ENCODE data around the gene RXFP4. TPM values are rescaled to one million over a fixed set of nuclear protein-coding genes. Genes with fewer than 3 reads are reported as not detected.
A peak's percentile ranks its signal among the peaks of the same experiment; 100 is the strongest.

The RXFP4 gene
- total RNA-seq, 1 donor from 2014 or later = not detected

DNA sequence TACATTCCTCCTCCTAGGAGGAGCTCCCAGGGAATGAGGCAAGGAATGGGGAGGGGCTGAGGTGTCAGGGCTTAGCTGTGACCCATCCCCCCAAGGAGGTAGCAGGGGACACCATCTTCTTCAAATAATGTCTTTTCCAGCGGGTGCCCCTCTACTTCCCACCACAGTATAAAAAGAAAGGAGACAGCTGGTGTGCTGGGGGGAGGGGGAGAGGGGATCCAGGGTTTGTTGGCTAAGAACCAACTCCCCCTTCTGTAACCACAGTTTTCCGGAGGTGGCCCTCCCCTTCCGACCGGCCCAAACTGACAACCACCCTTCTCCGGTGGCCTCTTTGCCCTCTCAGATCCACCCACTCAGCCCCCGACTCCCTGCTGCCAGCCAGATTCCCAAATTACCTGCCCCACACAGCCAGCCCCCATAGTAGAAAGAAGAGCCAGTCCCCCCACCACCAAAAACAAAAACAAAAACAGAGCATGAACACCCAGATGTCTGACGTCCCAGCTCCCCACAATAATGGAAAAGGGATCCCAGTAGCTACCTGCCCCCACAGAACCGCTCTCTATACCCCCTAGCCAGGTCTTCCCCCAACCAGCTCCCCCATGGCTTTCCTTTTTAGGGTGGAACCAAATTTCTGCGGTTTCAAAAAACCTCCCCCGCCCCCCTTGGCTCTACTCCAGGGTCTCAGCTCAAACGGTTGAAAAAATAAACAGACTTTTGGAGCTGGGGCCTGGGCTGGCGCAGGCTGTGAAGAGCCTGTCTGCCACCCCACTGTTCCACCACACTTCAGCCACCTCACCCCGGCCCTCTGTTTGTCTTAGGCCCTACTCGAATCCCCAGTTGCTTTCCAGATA is 34.8 kb downstream of the RXFP4 start:
- Histone ChIP-seq H3K4me1 (ENCODE audit: insufficient read depth, low read length) (peaks cover 66% of the 10 kb centered on the region), H4K20me1 (ENCODE audit: insufficient read depth, low read length) (peaks cover 61% of the 10 kb centered on the region), H3K4me3 (ENCODE audit: insufficient read depth, low read depth, low read length) (peak overlapping the region; percentile 81), H3K9ac (ENCODE audit: low read length) (peak overlapping the region; percentile 94), H3K4me2 (ENCODE audit: low read length) (peak overlapping the region; percentile 96), H3K79me2 (ENCODE audit: insufficient read depth, low read length) (peaks cover 97% of the 10 kb centered on the region), H3K27ac (ENCODE audit: low read depth, low read length) (peak overlapping the region; percentile 93), H3K36me3 (ENCODE audit: insufficient read depth, low read length) (no peaks in the 10 kb centered on the region), H3K27me3 (ENCODE audit: insufficient read depth, low read length) (no peaks in the 10 kb centered on the region), H2AFZ (ENCODE audit: low read depth, low read length) (no peak overlapping the region), H3K9me3 (ENCODE audit: insufficient read depth, low read depth, low read length) (no peaks in the 10 kb centered on the region)
- TF ChIP-seq, protein P1, sequence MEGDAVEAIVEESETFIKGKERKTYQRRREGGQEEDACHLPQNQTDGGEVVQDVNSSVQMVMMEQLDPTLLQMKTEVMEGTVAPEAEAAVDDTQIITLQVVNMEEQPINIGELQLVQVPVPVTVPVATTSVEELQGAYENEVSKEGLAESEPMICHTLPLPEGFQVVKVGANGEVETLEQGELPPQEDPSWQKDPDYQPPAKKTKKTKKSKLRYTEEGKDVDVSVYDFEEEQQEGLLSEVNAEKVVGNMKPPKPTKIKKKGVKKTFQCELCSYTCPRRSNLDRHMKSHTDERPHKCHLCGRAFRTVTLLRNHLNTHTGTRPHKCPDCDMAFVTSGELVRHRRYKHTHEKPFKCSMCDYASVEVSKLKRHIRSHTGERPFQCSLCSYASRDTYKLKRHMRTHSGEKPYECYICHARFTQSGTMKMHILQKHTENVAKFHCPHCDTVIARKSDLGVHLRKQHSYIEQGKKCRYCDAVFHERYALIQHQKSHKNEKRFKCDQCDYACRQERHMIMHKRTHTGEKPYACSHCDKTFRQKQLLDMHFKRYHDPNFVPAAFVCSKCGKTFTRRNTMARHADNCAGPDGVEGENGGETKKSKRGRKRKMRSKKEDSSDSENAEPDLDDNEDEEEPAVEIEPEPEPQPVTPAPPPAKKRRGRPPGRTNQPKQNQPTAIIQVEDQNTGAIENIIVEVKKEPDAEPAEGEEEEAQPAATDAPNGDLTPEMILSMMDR (IDR thresholded peaks at IDR 0.05; ENCODE audit: insufficient read depth, low read depth, low read length) = no peak
- TF ChIP-seq EZH2 (IDR thresholded peaks at IDR 0.05; ENCODE audit: insufficient read depth, low read length) = no peak
- peak overlapping the region; percentile 83 for H3K27ac Mint-ChIP-seq (ENCODE audit: unreplicated experiment)
- no peaks in the 10 kb centered on the region for H3K27me3 Mint-ChIP-seq (ENCODE audit: low read depth, unreplicated experiment)
- H3K9me3 Mint-ChIP-seq (ENCODE audit: unreplicated experiment) = no peaks in the 10 kb centered on the region
- FAIRE-seq = no peak
- peaks cover 48% of the 10 kb centered on the region for H3K4me1 Mint-ChIP-seq (ENCODE audit: low read depth, unreplicated experiment)
- peaks cover 5% of the 10 kb centered on the region for H3K36me3 Mint-ChIP-seq (ENCODE audit: low read depth, unreplicated experiment)
- DNase-seq (ENCODE audit: low read depth) = peak; percentile 56
- peak overlapping the region; percentile 95 for H3K4me3 Mint-ChIP-seq (ENCODE audit: unreplicated experiment)

DNA sequence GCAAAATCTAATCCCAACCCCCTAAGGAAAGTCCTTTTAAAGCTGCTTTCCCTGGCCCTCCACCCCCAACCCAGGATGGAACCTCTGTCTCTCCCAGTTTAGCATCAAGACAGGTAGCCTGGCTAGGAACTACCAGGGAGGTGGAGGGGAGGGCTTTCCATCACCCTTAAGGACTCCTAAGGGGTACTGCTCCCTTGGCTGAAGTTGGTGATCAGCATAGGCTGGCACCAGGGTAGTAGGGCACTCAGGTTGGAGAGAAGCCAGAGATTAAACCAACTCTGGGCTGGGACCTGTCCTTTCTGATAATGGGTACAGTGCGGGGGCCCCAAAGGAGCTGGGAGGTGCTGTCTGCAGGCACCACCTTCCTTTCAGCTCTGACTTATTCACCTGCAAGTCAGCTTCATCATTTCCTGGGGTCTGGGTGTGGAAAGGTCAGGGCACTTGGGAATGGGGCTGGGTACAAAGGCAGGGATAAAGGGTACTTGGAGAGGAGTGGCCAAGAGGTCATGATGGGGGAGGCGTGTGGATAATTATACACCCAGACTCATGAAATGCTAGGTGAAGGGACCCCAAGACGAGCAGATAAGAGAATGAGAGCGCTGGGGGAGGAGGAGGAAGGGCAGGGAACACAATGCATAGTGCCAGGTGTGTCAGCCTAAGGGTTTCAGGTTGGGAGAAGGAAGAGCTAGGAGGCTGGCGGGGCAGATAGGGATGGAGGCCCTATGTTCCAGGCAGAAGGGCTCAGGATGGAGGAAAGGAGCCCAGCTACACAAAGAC is 35.7 kb downstream of the RXFP4 start:
- Histone ChIP-seq H3K79me2 (ENCODE audit: insufficient read depth, low read length) (peaks cover 97% of the 10 kb centered on the region), H4K20me1 (ENCODE audit: insufficient read depth, low read length) (peaks cover 55% of the 10 kb centered on the region), H3K27ac (ENCODE audit: low read depth, low read length) (peak overlapping the region; percentile 93), H3K27me3 (ENCODE audit: insufficient read depth, low read length) (no peaks in the 10 kb centered on the region), H2AFZ (ENCODE audit: low read depth, low read length) (no peak overlapping the region), H3K4me2 (ENCODE audit: low read length) (peak overlapping the region; percentile 96), H3K9me3 (ENCODE audit: insufficient read depth, low read depth, low read length) (no peaks in the 10 kb centered on the region), H3K4me1 (ENCODE audit: insufficient read depth, low read length) (peaks cover 72% of the 10 kb centered on the region), H3K9ac (ENCODE audit: low read length) (peak overlapping the region; percentile 94), H3K4me3 (ENCODE audit: insufficient read depth, low read depth, low read length) (peak overlapping the region; percentile 81), H3K36me3 (ENCODE audit: insufficient read depth, low read length) (no peaks in the 10 kb centered on the region)
- no peak for FAIRE-seq
- no peak for TF ChIP-seq EZH2 (IDR thresholded peaks at IDR 0.05; ENCODE audit: insufficient read depth, low read length)
- TF ChIP-seq, protein P1 (IDR thresholded peaks at IDR 0.05; ENCODE audit: insufficient read depth, low read depth, low read length) = no peak
- Mint-ChIP-seq H3K27ac (ENCODE audit: unreplicated experiment) (peak overlapping the region; percentile 86), H3K9me3 (ENCODE audit: unreplicated experiment) (no peaks in the 10 kb centered on the region), H3K36me3 (ENCODE audit: low read depth, unreplicated experiment) (peaks cover 9% of the 10 kb centered on the region), H3K4me1 (ENCODE audit: low read depth, unreplicated experiment) (peaks cover 54% of the 10 kb centered on the region), H3K4me3 (ENCODE audit: unreplicated experiment) (peak overlapping the region; percentile 95), H3K27me3 (ENCODE audit: low read depth, unreplicated experiment) (no peaks in the 10 kb centered on the region)
- no peak for DNase-seq (ENCODE audit: low read depth)

Measured in astrocyte (in vitro differentiated cells and primary cell).